Midbrain (tissue), 1 donor: ENCODE measurements around the gene LRGUK.
"Not testable (repeated sequence)": the region's sequence is repeated elsewhere in the genome, so short reads cannot be mapped to it uniquely, and the experiment has no call there.

Experiments
- DNase-seq: peaks from one replicate; lab custom pipeline; 2025; lab: John Stamatoyannopoulos, UW

Gene LRGUK, protein sequence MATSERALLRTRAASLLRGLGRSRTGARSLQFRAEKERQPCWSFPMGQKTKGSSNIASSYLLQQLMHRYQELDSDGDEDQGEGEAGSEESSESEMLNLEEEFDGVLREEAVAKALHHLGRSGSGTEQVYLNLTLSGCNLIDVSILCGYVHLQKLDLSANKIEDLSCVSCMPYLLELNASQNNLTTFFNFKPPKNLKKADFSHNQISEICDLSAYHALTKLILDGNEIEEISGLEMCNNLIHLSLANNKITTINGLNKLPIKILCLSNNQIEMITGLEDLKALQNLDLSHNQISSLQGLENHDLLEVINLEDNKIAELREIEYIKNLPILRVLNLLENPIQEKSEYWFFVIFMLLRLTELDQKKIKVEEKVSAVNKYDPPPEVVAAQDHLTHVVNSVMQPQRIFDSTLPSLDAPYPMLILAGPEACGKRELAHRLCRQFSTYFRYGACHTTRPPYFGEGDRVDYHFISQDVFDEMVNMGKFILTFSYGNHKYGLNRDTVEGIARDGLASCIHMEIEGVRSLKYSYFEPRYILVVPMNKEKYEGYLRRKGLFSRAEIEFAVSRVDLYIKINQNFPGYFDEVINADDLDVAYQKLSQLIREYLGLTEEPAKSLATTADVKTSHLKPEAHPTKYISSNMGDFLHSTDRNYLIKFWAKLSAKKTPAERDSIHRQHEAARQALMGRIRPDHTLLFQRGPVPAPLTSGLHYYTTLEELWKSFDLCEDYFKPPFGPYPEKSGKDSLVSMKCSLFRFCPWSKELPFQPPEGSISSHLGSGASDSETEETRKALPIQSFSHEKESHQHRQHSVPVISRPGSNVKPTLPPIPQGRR

DNA sequence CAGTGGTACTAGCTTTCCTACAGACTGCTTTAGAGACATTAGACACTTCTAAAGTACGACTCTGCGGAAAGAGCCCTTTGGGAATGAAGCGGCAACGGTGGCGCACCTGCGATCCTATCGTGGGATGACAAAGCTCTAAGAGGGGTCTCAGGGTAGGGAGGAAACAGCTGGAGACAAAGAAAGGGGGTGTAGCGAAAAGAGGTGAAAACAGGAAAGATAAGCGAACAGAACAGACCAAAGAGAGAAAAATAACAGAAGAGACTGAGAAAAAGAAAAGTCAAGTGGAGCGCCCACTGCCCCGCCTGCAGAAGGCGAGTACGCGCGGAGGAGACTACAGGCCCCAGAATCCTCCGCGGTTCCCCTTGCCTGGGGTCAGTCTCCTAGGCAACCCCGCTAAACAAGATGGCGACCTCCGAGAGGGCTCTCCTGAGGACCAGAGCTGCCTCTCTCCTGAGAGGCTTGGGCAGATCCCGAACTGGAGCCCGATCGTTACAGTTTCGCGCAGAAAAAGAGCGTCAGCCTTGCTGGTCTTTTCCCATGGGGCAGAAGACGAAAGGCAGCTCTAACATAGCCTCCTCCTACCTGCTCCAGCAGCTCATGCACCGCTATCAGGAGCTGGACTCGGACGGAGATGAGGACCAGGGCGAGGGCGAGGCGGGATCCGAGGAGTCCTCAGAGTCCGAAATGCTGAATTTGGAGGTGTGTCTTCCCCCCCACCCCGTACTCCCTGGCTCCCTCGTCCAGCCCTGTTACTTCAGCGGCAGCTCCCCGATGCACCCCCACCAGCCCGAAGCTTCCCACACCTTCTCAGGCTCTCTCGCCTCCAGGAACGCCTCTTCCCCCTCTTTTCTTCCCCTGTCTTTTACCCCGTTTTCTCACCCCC is at the start of gene LRGUK:
TSS of gene LRGUK (plus strand) at position 375 of the 883 bp plus-strand sequence. CDS start at position 403, 28 bp downstream.
- peak; percentile 75 for DNase-seq

DNA sequence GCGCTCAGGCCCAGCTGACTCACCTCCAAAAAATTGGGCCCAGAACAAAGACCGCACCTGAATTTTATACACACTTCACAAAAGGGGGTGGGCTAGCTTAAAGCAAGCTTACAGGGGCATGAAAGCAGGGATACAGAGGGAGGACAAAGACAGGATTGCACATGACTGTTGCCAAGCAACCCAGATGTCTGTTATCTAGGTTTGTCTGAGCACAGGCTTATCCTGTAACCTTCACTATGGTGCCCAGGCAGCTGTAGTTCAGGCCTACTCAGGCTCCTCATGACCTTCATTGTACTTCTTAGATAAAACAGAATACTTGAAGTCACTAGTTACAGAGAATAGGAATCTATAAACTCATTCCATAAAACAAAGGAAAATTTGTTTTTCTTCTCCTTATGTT is 49.6 kb upstream of the LRGUK start:
- not testable (repeated sequence) for DNase-seq

DNA sequence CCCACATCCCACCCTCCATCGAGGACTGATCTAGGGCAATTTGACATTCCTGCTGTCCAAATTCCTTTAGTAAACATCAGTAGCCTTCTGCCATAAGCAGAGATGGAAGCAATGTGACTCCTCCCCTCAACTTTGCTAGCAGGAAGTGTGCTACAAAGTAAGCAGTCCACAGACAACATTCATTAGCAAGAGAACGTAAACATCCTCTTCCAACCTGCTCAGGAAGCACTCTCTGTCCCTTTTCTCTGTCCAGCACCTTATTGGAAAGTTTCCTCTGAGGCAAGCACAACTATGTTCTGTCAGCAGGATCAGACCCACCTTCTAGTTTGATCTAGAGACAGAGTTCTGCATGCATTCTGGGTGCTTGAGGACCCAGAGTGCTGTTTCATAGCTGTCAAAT is 48.1 kb upstream of the LRGUK start:
- DNase-seq = no peak

DNA sequence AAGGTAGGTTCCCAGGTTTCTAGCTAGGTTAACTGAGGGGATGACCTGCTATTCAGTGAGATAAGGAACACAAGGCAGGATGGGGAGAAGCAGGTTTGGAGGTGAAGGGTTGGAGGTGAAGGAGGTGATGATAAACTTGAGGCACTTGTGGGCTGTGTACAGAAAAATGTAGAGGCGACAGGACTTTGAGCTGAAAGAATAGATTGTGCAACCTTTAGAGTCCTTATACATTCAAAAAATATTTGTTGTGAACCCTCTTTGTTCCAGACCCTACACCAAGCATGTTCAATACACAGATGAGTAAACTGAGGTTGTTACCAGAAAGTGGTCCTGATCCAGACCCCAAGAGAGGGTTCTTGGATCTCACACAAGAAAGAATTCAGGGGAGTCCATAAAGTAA is 45.4 kb upstream of the LRGUK start:
- DNase-seq = no peak

DNA sequence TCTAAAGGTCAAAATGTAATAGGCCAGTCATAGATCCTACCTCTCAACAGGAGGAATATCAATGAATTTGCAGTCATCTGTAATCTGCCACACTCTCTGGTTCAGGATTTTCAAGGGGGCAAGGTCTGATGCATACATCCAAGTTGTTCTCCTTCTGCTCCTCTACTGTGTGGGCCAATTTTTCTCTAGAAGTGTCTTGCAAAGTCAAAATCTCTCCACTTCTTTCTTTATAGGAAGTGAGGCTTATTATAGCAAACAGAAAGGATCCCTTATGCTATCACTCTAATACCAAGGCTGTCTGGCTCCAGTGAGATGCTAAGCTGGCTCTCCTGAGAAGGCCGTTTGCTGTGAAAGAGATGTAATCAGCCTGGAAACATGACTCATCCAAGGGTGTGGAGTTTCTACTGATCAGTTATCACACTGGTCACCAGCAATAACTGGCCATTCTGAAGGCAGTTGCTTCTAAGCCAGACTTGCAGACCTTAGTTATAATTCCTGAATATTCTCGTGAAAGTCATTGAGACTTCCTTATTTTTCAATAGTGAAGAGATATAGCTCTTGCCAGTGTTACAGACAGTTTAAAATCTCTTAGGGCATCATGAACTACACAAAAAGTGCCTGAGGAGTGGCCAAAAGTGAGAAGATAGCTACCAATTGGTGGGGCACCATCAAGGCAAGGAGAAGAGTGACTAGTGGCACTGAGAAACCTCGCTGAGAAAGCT is 43.2 kb upstream of the LRGUK start:
- DNase-seq = no peak

- DNase-seq = peak; percentile 3
Measured at GRCh38 chr7:134084488-134085144, 42.5 kb upstream of the LRGUK start.

- no peak for DNase-seq
Measured at GRCh38 chr7:134085311-134085710, 41.8 kb upstream of the LRGUK start.

DNA sequence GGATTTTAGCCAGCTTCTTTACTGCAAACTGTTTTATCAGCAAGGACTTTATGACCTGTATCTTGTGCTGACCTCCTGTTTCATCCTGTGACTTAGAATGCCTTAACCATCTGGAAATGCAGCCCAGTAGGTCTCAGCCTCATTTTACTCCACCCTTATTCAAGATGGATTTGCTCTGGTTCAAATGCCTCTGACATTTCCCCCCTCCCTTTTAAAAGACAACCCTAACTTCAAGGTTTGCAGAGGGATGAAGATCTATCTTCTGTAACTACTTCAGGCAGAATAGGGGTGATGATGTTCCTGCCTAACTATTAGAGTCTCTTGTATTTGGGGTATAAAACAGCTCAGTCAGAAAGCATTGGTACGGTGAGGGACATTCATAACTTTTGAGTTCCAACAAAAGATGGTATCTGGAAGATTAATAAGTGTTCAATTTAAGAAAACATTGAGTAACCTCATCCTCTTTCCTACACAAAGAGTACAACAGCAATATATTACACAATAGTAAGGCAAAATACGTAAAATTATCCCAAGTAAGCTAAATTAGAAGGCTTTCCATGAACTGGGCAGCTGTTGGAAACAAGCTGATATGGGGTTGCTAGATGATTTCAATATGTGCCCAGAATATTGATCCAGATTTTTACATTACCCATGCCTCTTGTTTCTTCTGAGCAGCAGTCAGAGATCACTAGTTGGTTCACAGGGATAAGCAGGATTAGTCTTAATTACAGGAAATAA is 40.0 kb upstream of the LRGUK start:
- DNase-seq = no peak

DNA sequence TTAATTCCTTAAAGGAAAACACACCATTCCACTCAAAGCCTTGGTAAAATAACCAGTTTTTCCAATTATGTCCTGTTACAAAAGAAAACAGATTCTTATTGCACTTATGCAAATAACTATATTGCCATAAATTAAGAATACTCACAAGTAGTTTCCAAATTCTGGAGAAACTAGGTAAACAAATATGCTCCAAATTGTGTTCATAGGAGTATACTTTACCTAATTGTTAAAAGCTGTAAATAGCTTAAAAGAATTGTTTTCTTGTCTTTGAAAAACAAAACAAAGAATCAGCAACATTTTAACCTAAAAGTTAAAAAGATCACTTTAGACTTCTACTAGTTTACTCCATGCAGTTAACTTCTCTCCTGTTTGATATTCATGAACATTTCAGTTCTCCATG is 38.9 kb upstream of the LRGUK start:
- DNase-seq = no peak

GRCh38 chr7:134089446-134089845 is 37.7 kb upstream of the LRGUK start:
- DNase-seq = no peak

- DNase-seq = no peak
Measured at GRCh38 chr7:134098072-134098471, 29.1 kb upstream of the LRGUK start.

DNA sequence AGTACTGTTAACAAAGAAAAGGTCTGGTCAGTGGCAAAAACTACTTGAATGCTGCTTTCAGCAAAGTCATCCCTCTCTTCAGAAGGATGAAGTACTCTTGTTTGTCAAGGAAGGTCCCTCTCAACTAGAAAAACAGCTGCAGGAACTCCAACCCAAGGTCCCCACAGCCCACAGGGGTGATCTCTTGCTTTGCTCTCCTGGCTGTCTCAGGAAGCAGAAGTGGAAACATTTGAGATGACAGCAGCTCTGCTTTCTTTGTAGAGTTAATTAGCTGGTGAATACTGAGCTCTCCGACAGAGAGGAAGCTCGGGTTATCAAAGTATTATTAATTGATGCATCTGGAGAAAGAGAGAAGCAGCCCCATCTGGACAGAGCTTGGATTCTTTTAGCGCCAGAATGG is 25.4 kb upstream of the LRGUK start:
- no peak for DNase-seq

- no peak for DNase-seq
Measured at GRCh38 chr7:134104166-134104565, 23.0 kb upstream of the LRGUK start.

- no peak for DNase-seq
Measured at GRCh38 chr7:134105841-134106240, 21.3 kb upstream of the LRGUK start.

GRCh38 chr7:134108802-134109201 is 18.3 kb upstream of the LRGUK start:
- DNase-seq = no peak

DNA sequence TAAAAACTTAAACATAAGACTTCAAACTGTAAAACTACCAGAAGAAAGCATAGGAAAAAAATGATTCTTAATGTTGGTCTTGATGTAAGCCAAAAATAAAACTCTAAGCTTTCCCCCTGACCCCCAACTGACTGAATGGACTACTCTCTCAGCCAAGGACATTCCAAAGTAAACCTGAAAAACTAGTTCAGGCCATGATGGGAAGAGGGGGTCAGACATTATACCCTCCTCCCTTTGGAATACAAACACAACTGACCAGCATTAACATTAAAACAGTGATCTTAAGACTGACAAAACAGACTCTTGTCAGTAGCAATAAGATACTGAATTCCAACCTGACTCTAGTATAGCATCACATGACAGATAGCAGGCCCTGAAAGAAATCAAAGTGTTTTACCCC is 13.5 kb upstream of the LRGUK start:
- DNase-seq = no peak

DNA sequence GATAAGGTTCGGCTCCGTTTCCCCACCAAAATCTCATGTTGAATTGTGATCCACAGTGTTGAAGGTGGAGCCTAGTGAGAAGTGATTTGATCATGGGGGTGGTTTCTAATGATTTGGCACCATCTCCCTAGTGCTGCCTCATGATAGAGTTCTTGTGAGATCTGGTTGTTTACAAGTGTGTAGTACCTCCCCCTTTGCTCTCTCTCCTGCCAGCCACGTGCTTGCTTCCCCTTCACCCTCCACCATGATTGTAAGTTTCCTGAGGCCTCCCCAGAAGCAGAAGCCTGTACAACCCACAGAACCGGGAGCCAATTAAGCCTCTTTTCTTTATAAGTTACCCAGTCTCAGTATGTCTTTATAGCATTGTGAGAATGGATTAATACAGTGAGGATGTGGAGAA is 12.1 kb upstream of the LRGUK start:
- DNase-seq = no peak

DNA sequence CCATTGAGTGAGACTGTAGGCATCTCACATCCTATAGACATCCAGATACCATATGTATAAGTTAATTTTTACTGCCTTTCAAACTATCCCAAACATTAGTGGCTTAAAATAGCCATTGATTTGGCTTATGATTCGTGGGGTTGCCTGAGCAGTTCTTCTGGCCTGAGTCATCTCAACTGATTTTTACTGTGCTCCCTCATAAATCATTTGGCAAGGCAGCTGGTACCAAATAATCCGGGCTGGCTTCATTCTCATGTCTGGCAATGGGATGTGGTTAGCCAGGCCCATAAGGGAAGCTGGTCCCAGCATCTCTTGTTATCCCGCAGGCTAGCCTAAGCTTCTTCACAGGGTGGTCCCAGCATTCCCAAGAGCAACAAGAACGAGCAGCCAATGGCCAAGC is 6.7 kb upstream of the LRGUK start:
- DNase-seq = no peak

DNA sequence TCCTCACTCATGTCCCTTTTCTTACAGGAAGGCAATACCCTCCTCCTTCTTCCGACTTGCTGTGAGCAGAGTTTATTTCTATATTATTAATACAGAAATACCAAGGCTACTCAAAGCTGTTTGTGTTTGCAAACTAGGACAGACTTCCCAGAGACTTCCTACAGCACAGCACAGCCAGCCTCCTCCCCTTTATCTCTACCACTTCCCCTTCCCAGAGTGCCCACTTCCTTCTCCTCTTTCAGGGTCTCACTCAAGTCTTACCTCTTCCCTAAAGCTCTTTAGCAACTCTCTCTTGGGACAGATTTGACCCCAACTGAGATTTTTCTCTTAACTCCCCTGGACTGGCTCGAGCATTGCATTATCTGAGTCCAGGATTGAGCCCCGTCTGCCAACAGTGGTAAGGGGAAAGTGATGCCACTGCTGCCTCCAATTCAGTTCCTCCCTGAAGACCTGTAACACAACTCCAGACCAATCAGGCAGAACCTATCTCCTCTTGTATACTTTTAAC is 5.5 kb upstream of the LRGUK start:
- peak; percentile 16 for DNase-seq

- DNase-seq = no peak
Measured at GRCh38 chr7:134122980-134123379, 4.2 kb upstream of the LRGUK start.
